Measurements from ENCODE around the gene PPP1R8. TPM values are rescaled to one million over a fixed set of nuclear protein-coding genes. Genes with fewer than 3 reads are reported as not detected.

The PPP1R8 gene
- total and polyA plus RNA-seq, 2 experiments from 2014 or later = 13.4 to 50.5 TPM

- Histone ChIP-seq H2AFZ (no peak overlapping the region), H3K9me2 (ENCODE audit: insufficient read depth) (no peaks in the 10 kb centered on the region), H3K79me2 (replicated peaks; ENCODE audit: insufficient read depth) (no peaks in the 10 kb centered on the region; the same call in none of the 2 replicates), H3F3A (replicated peaks; ENCODE audit: low read depth) (no peaks in the 10 kb centered on the region), H3K4me1 (ENCODE audit: insufficient read depth) (no peaks in the 10 kb centered on the region), H4K20me1 (replicated peaks; ENCODE audit: insufficient read depth) (no peaks in the 10 kb centered on the region), H3K27ac (ENCODE audit: low read depth) (no peak overlapping the region), H3K36me3 (ENCODE audit: insufficient read depth) (0 out of 2 replicates have a peak, but pooled peaks cover under 1% of the 10 kb centered on the region), H3K4me3 (no peak overlapping the region), H3K27me3 (ENCODE audit: insufficient read depth) (no peaks in the 10 kb centered on the region), H3K4me2 (no peak overlapping the region)
- Mint-ChIP-seq H3K27ac (no peak overlapping the region), H3K36me3 (ENCODE audit: low read depth) (peaks cover 3% of the 10 kb centered on the region; the same call in 2 of the 3 replicates), H3K9me3 (no peaks in the 10 kb centered on the region), H3K4me3 (no peak overlapping the region), H3K4me1 (no peaks in the 10 kb centered on the region), H3K27me3 (ENCODE audit: insufficient read depth, low read depth, poor library complexity) (no peaks in the 10 kb centered on the region)
- DNase-seq (ENCODE audit: low spot score) (no peak), ATAC-seq (no peak)
- TF ChIP-seq, protein P1, sequence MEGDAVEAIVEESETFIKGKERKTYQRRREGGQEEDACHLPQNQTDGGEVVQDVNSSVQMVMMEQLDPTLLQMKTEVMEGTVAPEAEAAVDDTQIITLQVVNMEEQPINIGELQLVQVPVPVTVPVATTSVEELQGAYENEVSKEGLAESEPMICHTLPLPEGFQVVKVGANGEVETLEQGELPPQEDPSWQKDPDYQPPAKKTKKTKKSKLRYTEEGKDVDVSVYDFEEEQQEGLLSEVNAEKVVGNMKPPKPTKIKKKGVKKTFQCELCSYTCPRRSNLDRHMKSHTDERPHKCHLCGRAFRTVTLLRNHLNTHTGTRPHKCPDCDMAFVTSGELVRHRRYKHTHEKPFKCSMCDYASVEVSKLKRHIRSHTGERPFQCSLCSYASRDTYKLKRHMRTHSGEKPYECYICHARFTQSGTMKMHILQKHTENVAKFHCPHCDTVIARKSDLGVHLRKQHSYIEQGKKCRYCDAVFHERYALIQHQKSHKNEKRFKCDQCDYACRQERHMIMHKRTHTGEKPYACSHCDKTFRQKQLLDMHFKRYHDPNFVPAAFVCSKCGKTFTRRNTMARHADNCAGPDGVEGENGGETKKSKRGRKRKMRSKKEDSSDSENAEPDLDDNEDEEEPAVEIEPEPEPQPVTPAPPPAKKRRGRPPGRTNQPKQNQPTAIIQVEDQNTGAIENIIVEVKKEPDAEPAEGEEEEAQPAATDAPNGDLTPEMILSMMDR (conservative IDR thresholded peaks at IDR 0.05; ENCODE audit: low read depth in 2 of 2) = no peak
- TF ChIP-seq EZH2phosphoT487 (IDR thresholded peaks at IDR 0.05; ENCODE audit: unreplicated experiment) = no peak
- no peak for TF ChIP-seq ZNF331 (CRISPR knock-in tag; IDR thresholded peaks at IDR 0.05; ENCODE audit: low read depth)
- no peak for TF ChIP-seq STAT1 (IDR thresholded peaks at IDR 0.05; ENCODE audit: unreplicated experiment)
- no peak for TF ChIP-seq ZNF114 (CRISPR knock-in tag; IDR thresholded peaks at IDR 0.05)
- no peak for TF ChIP-seq NANOG (IDR thresholded peaks at IDR 0.05; ENCODE audit: borderline replicate concordance)
- no peak for TF ChIP-seq REST (IDR thresholded peaks at IDR 0.05; ENCODE audit: unreplicated experiment)
- TF ChIP-seq POLR2AphosphoS5 (IDR thresholded peaks at IDR 0.05; ENCODE audit: low read depth) = no peak
- TF ChIP-seq EZH2 (IDR thresholded peaks at IDR 0.05; ENCODE audit: low read depth, unreplicated experiment) = no peak
- no peak for TF ChIP-seq CREB1 (CRISPR knock-in tag; IDR thresholded peaks at IDR 0.05; ENCODE audit: low read depth)
- TF ChIP-seq JUNB (IDR thresholded peaks at IDR 0.05; ENCODE audit: unreplicated experiment) = no peak
Observed at GRCh38 chr1:27784700-27785099, 45.9 kb upstream of the PPP1R8 start.
